ENCODE data around the gene ASCL2.

The ASCL2 gene

DNA sequence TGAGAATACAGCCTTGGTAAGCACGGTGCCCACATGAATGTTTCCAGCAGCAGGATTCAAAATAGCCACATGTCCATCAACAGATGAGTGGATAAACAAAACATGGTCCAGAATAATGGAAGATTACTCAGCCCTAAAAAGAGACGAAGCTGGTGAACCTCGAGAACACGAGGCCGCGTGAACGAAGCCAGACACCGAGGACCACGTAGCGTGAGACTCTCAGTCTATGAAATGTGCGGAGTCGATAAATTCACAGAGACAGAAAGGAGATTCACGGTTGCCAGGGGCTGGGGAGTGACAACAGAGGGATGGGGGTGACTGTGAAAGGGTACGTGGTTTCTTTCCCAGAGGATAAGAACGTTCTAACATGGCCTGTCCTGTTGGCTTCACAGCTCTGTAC, 2.9 kb upstream of the ASCL2 start:
- Histone ChIP-seq H3K4me1 (ENCODE audit: control insufficient read depth, low read depth, low read length) (peaks cover 7% of the 10 kb centered on the region), H3K27ac (ENCODE audit: low read length) (no peak overlapping the region), H3K27me3 (ENCODE audit: control insufficient read depth, insufficient read depth, low read length) (peaks cover 82% of the 10 kb centered on the region), H3K4me3 (ENCODE audit: low read length) (no peak overlapping the region), H3K9ac (ENCODE audit: low read length) (no peak overlapping the region), H3K36me3 (ENCODE audit: control insufficient read depth, low read depth, low read length) (no peaks in the 10 kb centered on the region), H3K9me3 (ENCODE audit: control insufficient read depth, low read depth, low read length) (no peaks in the 10 kb centered on the region)

DNA sequence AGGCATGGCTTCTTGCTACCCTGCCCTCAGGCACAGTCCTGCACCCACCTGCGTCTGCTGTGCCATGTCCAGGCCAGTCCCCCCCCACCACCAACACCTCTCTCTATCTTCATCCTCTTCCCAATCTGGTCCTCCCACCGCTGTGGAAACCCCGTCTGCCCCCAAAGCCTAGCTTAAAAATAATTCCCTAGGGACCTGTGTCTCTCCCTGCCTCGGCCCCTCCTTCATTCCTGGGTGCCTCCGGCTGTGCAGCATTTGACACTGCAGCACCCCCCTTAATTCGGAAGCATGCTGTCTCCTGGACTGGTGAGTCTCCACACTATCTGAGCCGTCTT, 2.5 kb upstream of the ASCL2 start:
- Histone ChIP-seq H3K4me1 (ENCODE audit: control insufficient read depth, low read depth, low read length) (peaks cover 7% of the 10 kb centered on the region), H3K9me3 (ENCODE audit: control insufficient read depth, low read depth, low read length) (no peaks in the 10 kb centered on the region), H3K27me3 (ENCODE audit: control insufficient read depth, insufficient read depth, low read length) (peaks cover 86% of the 10 kb centered on the region)

DNA sequence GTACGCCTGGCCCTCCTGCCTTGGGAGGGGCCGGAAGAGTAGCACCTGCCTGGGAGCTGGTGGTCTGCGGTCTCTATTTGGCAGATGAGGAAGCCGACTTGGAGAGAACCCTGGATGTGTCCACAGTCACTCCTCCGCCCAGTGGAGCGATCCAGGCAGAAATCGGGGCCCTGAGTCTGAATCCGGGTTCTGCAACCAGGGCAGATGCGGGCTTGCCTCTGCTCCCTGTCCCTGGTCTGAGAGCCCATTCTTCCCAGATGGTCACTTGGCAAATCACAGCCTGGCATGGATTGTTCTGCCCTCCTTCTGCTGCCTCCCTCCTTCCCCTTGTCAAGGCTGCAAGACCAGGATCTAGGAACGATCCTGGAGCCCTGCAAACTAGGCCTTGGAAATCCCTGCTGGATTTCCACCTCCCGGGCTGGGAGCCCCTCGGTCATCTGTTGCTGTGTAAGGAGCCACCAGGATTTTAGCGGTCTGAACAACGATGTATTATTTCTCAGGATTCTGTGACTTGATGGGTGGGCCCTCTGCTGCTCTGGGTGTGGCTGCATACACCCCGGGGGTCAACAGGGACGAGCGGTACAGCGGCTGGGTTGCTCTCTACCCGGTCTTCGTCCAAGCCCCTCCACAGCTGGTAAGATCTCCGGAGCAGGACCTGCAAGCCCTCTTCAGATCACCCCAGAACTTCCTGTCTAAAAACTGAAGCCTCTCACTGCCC, 2.0 kb upstream of the ASCL2 start:
- Histone ChIP-seq H3K9me3 (ENCODE audit: control insufficient read depth, low read depth, low read length) (no peaks in the 10 kb centered on the region), H3K27ac (ENCODE audit: low read length) (no peak overlapping the region), H3K27me3 (ENCODE audit: control insufficient read depth, insufficient read depth, low read length) (peaks cover 90% of the 10 kb centered on the region), H3K4me1 (ENCODE audit: control insufficient read depth, low read depth, low read length) (peaks cover 2% of the 10 kb centered on the region), H3K36me3 (ENCODE audit: control insufficient read depth, low read depth, low read length) (no peaks in the 10 kb centered on the region), H3K4me3 (ENCODE audit: low read length) (no peak overlapping the region), H3K9ac (ENCODE audit: low read length) (no peak overlapping the region)

More for the DNA sequence above, 2.5 kb upstream of the ASCL2 start:
- Histone ChIP-seq H3K4me3 (ENCODE audit: low read length) (no peak overlapping the region), H3K36me3 (ENCODE audit: control insufficient read depth, low read depth, low read length) (no peaks in the 10 kb centered on the region), H3K9ac (ENCODE audit: low read length) (no peak overlapping the region), H3K27ac (ENCODE audit: low read length) (no peak overlapping the region)

DNA sequence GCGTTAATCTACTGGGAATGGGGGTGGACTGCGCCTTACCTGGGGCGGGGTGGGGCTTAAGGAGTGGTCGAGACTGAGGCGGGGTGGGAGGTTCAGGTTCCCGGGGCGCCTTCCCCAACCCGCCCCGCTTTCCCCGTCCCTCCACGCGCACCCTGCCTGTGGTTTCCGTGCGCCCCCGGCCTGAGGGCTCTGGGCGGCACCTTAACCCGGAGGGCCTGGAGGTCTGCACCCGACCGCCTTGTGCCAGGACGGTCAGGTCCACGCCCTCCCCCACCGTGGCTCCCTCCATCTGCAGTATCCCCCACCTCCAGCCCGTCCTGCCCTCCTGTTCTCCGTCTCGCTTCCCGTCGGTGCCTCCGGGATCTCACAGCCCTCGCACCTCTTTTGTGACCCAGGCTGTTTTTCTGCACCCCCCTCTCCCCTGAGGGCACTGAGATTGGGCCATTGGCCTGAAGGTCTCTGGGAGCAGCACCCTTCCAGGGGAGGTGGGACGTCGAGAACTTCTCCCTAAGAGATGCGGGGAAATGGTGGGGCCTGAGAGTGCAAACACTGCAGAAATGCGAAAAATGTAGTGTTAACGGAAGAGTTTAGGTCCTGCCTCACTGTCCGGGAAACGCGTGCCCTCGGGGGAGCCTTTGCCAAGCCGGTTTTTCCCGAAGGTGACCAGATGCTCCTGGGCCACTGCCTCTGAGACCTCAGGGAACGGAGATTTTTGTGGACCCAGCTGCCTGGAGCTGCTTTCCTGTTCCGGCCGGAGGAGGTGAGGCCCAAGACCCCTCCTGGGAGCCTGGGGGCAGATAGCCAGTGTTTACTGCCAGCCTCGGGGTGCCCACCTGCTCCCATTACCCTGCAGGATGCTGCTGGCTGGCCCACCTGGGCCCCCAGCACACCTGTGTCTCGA, 1.2 kb upstream of the ASCL2 start:
- no peak overlapping the region for H3K27ac ChIP-seq (ENCODE audit: low read length)
- peaks cover 90% of the 10 kb centered on the region for H3K27me3 ChIP-seq (ENCODE audit: control insufficient read depth, insufficient read depth, low read length)
- H3K9me3 ChIP-seq (ENCODE audit: control insufficient read depth, low read depth, low read length) = no peaks in the 10 kb centered on the region
- H3K36me3 ChIP-seq (ENCODE audit: control insufficient read depth, low read depth, low read length) = no peaks in the 10 kb centered on the region
- no peak overlapping the region for H3K9ac ChIP-seq (ENCODE audit: low read length)
- H3K4me1 ChIP-seq (ENCODE audit: control insufficient read depth, low read depth, low read length) = no peaks in the 10 kb centered on the region
- H3K4me3 ChIP-seq (ENCODE audit: low read length) = no peak overlapping the region

DNA sequence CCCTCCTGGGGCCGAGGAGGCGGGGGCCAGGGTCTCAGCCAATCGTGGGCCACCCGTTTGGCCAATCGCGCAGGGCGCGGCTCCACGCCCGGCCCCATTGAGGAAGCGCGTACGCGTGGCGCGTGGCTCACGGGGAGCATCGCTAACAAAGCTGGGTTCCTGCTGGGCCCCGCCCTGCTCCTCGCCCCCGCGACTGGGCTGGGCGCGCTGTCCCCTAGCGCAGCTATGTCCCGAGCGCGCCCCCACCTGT, 614 bp upstream of the ASCL2 start:
- Histone ChIP-seq H3K27ac (ENCODE audit: low read length) (no peak overlapping the region), H3K4me3 (ENCODE audit: low read length) (no peak overlapping the region), H3K4me1 (ENCODE audit: control insufficient read depth, low read depth, low read length) (no peaks in the 10 kb centered on the region), H3K36me3 (ENCODE audit: control insufficient read depth, low read depth, low read length) (no peaks in the 10 kb centered on the region), H3K9me3 (ENCODE audit: control insufficient read depth, low read depth, low read length) (no peaks in the 10 kb centered on the region), H3K9ac (ENCODE audit: low read length) (no peak overlapping the region), H3K27me3 (ENCODE audit: control insufficient read depth, insufficient read depth, low read length) (peaks cover 91% of the 10 kb centered on the region)

DNA sequence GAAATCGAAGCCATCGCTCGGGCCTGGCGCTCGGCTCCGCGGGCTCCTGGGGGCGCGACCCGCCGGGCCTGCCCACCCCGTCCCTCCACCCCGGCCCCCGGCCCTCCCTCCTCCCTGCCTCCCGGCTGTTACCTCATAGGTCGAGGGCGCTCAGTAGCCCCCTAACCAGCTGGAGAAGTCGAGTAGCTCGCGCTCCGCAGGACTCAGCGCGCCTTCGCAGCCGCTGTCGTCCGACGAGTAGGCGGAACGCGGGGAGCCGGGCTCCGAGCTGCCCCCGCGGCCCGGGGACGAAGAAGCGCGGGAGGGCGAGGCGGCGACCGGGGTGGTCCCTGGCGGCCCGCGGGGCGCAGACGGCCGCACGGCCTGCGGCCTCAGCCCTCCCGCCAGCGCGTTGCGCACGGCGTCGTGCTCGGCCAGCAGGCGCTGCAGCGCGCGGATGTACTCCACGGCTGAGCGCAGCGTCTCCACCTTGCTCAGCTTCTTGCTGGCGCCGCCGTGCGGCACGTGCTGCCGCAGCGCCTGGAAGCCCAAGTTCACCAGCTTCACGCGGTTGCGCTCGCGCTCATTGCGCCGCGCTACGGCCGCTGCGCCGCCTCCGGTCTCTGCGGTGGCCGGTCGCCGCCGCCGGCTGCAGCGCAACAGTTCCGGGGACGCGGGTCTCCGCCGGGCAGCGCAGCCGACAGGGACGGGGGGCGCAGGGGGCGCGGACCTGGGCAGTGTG, 627 bp downstream of the ASCL2 start:
- Histone ChIP-seq H3K27me3 (ENCODE audit: control insufficient read depth, insufficient read depth, low read length) (peaks cover 94% of the 10 kb centered on the region), H3K9me3 (ENCODE audit: control insufficient read depth, low read depth, low read length) (no peaks in the 10 kb centered on the region), H3K4me3 (ENCODE audit: low read length) (peak overlapping the region; percentile 44), H3K36me3 (ENCODE audit: control insufficient read depth, low read depth, low read length) (no peaks in the 10 kb centered on the region), H3K27ac (ENCODE audit: low read length) (no peak overlapping the region), H3K4me1 (ENCODE audit: control insufficient read depth, low read depth, low read length) (no peaks in the 10 kb centered on the region), H3K9ac (ENCODE audit: low read length) (no peak overlapping the region)

DNA sequence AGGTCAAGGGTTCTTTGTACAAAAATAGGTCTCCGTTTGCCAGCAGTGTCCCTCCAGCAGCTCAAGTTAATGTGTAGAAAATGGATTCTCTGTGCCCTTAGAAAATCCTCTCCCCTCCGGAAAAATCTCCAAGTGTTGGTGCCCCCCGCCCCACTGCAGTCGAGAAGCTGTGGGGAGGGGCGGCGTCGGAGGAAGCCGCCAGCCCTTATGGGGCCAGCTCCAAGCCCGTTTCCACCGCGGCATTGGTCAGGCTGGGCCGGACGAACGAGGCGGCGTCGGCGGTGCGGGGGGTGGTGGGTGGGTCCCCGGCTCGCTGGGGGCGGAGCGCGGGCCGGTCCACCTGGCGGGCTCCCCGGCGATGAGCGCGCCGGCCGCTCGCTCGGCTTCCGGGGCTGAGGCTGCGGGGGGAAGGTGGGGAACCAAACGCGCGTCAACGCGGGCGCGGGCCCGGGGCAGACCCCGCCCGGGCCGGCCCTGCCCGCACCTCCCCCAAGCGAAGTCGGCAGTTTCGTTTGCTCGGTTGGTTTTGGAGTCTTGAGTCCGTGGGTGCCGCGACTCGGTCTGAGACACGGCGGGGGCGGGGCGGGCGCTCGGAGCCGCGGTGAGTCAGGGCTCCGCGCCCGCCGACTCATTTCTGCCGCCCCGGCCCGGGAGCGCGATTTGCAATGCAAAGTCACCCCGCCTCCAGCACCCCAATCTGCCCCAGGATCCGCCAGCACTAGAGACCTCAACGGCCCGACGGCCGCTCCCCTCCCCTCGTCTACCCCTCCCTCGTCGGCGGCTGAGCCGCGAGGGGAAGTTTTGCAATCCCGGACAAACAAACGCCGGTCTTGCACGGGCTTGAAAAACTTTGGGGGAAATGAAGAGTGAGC, 1.4 kb downstream of the ASCL2 start:
- Histone ChIP-seq H3K9me3 (ENCODE audit: control insufficient read depth, low read depth, low read length) (no peaks in the 10 kb centered on the region), H3K36me3 (ENCODE audit: control insufficient read depth, low read depth, low read length) (no peaks in the 10 kb centered on the region), H3K27ac (ENCODE audit: low read length) (no peak overlapping the region), H3K4me3 (ENCODE audit: low read length) (peak overlapping the region; percentile 44), H3K4me1 (ENCODE audit: control insufficient read depth, low read depth, low read length) (no peaks in the 10 kb centered on the region), H3K9ac (ENCODE audit: low read length) (no peak overlapping the region), H3K27me3 (ENCODE audit: control insufficient read depth, insufficient read depth, low read length) (peaks cover 86% of the 10 kb centered on the region)

DNA sequence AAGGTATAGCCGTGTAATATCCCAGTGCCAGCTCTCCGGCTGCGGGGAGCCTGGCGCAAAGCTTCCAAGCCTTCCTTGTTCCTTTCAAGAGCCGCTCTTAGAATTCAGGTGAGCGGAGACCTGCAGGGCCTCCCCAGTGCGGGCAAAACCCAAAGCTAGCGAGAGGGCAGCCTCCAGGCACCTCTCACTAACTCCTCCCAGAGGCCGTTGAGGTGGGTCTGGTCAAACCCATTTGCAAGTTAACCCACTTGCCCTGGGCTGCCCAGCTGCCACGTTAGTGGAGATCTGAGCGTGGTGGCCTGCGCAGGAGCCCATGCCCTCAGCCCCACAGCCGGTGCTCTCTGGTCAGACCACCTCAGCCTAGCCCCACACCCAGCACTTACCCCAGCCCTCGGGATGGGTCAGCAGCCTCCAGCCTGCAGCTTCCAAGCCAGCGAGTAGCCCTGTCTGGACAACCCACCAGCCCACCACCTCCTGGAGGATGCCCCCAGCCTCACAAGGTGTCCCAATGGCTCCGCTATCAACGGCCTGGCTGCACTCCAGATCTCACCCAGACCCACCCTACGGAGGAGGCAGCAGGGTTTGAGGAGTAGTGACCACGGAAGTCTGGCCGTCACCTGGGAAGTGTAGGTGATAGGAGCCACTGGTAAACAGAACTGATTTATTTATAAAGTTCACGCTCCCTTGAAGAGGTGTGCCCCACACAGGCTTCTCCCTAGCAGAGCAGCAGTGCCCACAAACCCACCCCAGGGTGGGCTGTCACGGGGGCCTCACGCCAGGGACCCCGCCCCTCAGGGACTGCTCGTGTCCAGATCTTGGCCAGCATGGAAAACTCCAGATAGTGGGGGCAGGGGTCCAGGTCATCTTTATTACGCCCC, 2.3 kb downstream of the ASCL2 start:
- Histone ChIP-seq H3K9me3 (ENCODE audit: control insufficient read depth, low read depth, low read length) (no peaks in the 10 kb centered on the region), H3K36me3 (ENCODE audit: control insufficient read depth, low read depth, low read length) (no peaks in the 10 kb centered on the region), H3K27me3 (ENCODE audit: control insufficient read depth, insufficient read depth, low read length) (peaks cover 77% of the 10 kb centered on the region), H3K4me3 (ENCODE audit: low read length) (peak overlapping the region; percentile 44), H3K27ac (ENCODE audit: low read length) (no peak overlapping the region), H3K4me1 (ENCODE audit: control insufficient read depth, low read depth, low read length) (no peaks in the 10 kb centered on the region), H3K9ac (ENCODE audit: low read length) (no peak overlapping the region)

DNA sequence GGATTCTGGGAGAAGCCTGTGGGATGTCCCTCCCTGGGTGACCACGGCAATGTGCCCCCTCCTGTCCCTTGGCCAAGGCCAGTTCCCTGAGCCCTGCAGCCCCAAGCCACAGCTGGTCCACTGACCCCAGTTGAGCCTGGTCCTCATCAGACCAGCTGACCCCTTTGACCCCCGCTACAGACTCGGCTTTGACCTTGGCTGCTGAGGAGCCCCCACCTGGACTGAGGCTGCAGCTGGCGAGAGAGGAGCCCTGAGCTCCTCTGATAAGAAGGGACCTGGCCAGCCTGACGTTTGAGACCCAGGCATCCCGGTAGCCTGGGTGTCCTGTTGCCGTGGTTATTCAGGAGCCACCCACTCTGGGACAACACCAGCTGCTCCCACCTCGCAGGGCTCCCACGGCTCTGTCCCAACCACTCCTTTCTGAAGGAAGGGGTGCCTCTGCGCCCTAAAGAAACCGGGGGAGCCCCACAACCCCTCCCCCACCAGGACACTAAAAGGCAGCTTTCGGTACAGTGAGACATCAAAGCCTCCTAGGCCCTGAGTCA, 3.0 kb downstream of the ASCL2 start:
- Histone ChIP-seq H3K4me1 (ENCODE audit: control insufficient read depth, low read depth, low read length) (no peaks in the 10 kb centered on the region), H3K27me3 (ENCODE audit: control insufficient read depth, insufficient read depth, low read length) (peaks cover 70% of the 10 kb centered on the region), H3K9ac (ENCODE audit: low read length) (no peak overlapping the region), H3K4me3 (ENCODE audit: low read length) (no peak overlapping the region), H3K36me3 (ENCODE audit: control insufficient read depth, low read depth, low read length) (no peaks in the 10 kb centered on the region), H3K27ac (ENCODE audit: low read length) (no peak overlapping the region), H3K9me3 (ENCODE audit: control insufficient read depth, low read depth, low read length) (no peaks in the 10 kb centered on the region)

DNA sequence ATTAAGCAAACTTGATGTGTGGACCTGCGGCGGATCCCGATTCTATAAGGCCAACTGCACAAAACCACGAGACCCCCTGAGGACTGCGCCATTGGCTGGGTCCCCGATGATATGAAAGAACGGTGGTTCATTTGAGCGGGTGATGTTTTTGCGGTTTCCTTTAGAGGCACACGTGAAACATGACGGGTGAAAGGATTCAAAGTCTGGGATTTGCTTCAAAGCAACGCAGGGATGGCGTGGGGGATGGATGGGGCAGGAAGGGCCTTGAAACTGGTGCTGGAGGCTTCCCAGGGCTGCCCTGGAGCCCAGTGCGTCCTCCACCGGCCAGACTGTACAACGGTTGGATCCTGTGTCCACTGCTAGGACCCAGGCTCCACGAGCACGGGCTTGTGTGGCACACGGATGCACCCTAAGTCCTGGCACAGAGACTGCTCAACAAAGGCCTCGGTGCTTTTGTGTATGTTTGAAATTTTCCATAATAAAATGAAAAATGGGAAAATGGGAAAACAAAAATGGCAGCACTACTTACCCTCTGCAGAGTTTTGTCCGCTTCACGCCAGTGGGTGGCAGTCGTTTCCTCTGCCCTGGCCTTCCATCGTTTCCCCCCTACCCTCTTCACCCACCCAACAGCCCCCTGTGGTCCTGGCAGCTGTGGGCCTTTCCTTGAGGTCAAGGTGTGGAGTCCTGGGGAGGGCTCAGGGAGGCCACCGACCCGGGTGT, 3.6 kb downstream of the ASCL2 start:
- Histone ChIP-seq H3K4me1 (ENCODE audit: control insufficient read depth, low read depth, low read length) (no peaks in the 10 kb centered on the region), H3K9ac (ENCODE audit: low read length) (no peak overlapping the region), H3K27me3 (ENCODE audit: control insufficient read depth, insufficient read depth, low read length) (peaks cover 63% of the 10 kb centered on the region), H3K4me3 (ENCODE audit: low read length) (no peak overlapping the region), H3K27ac (ENCODE audit: low read length) (no peak overlapping the region), H3K36me3 (ENCODE audit: control insufficient read depth, low read depth, low read length) (no peaks in the 10 kb centered on the region), H3K9me3 (ENCODE audit: control insufficient read depth, low read depth, low read length) (no peaks in the 10 kb centered on the region)
